PFSK-1 (cell line): Measurements from ENCODE around the gene TRIL.

Experiments used
- FOXP2 ChIP-seq: optimal IDR thresholded peaks from 2 replicates; pipeline ENCODE3; 2011; ENCODE audit warnings: borderline replicate concordance, control low read depth, inconsistent platforms; ENCODE audit not compliant: insufficient read depth; ENCODE audit errors: extremely low read length, extremely low read depth
- POLR2AphosphoS5 ChIP-seq: IDR thresholded peaks from 2 replicates; pipeline ENCODE4 v1.6.1; 2012; ENCODE audit warnings: low read depth, mild to moderate bottlenecking, control low read depth, low read length, moderate library complexity
- REST ChIP-seq, 2 experiments: IDR thresholded peaks; 2 replicates each; pipeline versions ENCODE4 v1.6.1 to v1.8.0; 2011 to 2012; ENCODE audit warnings: low read depth in 2 of 2, low read length in 2 of 2, control low read depth in 1 of 2, inconsistent platforms in 1 of 2, mild to moderate bottlenecking in 1 of 2, moderate library complexity in 1 of 2; ENCODE audit not compliant: insufficient read depth in 1 of 2
- SIN3A ChIP-seq: IDR thresholded peaks from 2 replicates; pipeline ENCODE4 v1.6.1; 2012; ENCODE audit warnings: mild to moderate bottlenecking, low read length, moderate library complexity, borderline replicate concordance; ENCODE audit not compliant: insufficient read depth
- TAF1 ChIP-seq: IDR thresholded peaks from 2 replicates; pipeline ENCODE4 v1.6.1; 2012; ENCODE audit warnings: low read length, control low read depth, borderline replicate concordance; ENCODE audit not compliant: insufficient read depth

GRCh38 chr7:28926871-28927597, 31.1 kb downstream of the TRIL start:
- TF ChIP-seq TAF1 (no peak), SIN3A (no peak), POLR2AphosphoS5 (no peak), FOXP2 (no peak), REST (IDR thresholded peaks at IDR 0.05; ENCODE audit: insufficient read depth in 1 of 2, low read depth in 2 of 2, low read length in 2 of 2) (no peak)
